Astrocyte of the spinal cord (primary cell): ENCODE data around the gene VEZF1.

Source experiments
- DNase-seq: peaks from one replicate; pipeline ENCODE4 v3.0.0; 2011; ENCODE audit warnings: low read depth, low spot score
- H3K4me3 ChIP-seq: 2 replicates; pipeline ENCODE4 v1.5.1; 2011; ENCODE audit warnings: low read depth, mild to moderate bottlenecking, low read length, moderate library complexity
- in situ Hi-C: cut with HindIII; loops from 2 replicates; pipeline ENCODE4 v1.10.0; 2017; ENCODE audit warnings: low sequenced_read_pairs
- TF ChIP-seq, protein P1 (sequence below): IDR thresholded peaks from 2 replicates; pipeline ENCODE4 v1.5.1; 2012; ENCODE audit warnings: low read depth, mild to moderate bottlenecking, low read length, inconsistent platforms

VEZF1 gene

GRCh38 chr17:57929386-57929785 is 58.7 kb downstream of the VEZF1 start:
- TF ChIP-seq, protein P1, sequence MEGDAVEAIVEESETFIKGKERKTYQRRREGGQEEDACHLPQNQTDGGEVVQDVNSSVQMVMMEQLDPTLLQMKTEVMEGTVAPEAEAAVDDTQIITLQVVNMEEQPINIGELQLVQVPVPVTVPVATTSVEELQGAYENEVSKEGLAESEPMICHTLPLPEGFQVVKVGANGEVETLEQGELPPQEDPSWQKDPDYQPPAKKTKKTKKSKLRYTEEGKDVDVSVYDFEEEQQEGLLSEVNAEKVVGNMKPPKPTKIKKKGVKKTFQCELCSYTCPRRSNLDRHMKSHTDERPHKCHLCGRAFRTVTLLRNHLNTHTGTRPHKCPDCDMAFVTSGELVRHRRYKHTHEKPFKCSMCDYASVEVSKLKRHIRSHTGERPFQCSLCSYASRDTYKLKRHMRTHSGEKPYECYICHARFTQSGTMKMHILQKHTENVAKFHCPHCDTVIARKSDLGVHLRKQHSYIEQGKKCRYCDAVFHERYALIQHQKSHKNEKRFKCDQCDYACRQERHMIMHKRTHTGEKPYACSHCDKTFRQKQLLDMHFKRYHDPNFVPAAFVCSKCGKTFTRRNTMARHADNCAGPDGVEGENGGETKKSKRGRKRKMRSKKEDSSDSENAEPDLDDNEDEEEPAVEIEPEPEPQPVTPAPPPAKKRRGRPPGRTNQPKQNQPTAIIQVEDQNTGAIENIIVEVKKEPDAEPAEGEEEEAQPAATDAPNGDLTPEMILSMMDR, result no peak
- H3K4me3 ChIP-seq, result no peak overlapping the region
- in situ Hi-C loops, result no loop called here
- DNase-seq, result no peak

GRCh38 chr17:57928928-57929327 is 59.1 kb downstream of the VEZF1 start:
- DNase-seq, result no peak
- in situ Hi-C loops, result no loop called here
- H3K4me3 ChIP-seq, result no peak overlapping the region
- TF ChIP-seq, protein P1, result no peak

GRCh38 chr17:57927048-57927723 is 60.9 kb downstream of the VEZF1 start:
- in situ Hi-C loops, result no loop called here
- DNase-seq, result peak; percentile 85
- H3K4me3 ChIP-seq, result no peak overlapping the region
- TF ChIP-seq, protein P1, result no peak

DNA sequence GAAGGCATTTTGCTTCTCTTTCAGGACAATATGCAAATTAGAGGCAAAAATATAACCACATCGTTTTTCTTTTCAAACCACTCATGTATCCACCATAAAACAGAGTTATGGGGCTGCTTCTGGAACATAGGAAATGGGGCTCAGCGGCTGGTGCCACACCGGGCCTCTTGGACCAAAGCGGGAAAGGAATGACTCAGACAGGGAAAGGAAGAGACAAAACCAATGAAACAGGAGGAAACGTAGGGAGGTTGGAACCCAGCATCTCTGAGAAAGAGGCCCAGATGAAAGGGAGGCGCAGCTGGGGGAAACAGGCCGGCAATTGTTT is 61.4 kb downstream of the VEZF1 start:
- no peak for DNase-seq
- TF ChIP-seq, protein P1, result no peak
- H3K4me3 ChIP-seq, result no peak overlapping the region
- in situ Hi-C loops, result no loop called here

DNA sequence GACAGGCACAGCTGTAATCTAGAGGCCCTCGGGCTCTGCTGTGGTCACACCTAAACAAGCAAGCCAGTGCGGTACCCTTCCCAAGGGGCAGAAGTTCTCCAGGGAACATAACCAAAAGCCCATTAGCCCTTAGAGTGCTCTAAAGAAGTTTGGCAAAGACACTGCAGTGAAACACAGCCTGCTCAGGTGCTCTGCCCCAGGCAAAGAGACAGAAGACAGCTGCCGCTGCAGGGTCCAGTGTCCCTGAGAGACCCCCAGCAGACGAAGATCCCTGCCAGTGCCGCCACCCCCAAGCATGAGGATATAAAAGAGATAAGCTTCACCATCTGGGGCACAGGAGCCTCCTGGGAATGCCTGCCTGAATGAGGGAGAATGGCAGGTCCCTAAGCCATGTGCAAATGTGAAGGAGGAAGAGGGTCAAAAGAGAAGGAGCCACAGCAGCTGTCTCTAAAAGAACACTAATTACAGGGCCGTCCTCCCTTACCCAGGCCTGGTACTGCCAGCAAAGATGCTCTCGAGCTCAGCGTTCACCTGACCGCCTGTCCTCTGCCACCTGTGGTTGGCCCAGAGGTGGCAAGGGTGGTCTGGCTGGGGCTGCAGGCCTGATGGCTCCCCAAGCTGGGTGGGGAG is 62.6 kb downstream of the VEZF1 start:
- TF ChIP-seq, protein P1, result no peak
- in situ Hi-C loops, result no loop called here
- DNase-seq, result no peak

DNA sequence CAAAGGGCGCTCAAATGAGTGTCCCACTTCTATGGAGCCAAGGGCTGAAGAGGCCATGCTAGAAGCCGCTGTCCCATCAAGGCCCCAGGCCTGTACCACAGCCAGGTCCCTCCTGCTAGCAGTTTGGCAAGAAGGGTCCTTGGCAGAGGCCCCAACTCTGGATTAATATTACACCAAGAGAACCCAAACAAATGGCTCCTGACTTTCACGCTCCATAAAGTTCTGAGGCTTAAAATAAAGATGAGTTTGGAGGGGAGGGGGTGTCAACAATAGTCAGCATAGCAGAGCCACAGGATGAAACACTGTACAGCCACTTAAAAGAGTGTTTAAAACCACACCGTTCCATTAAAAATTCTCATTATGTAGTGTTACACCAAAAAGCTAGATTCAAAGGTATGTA is 63.4 kb downstream of the VEZF1 start:
- in situ Hi-C loops, result no loop called here
- no peak for DNase-seq
- TF ChIP-seq, protein P1, result no peak
- no peak overlapping the region for H3K4me3 ChIP-seq

More for the DNA sequence above, 62.6 kb downstream of the VEZF1 start:
- no peak overlapping the region for H3K4me3 ChIP-seq
